ENCODE measurements around the gene CDKN2D.

CDKN2D gene

GRCh38 chr19:10520652-10521318, 48.0 kb downstream of the CDKN2D start:
- DNase-seq (ENCODE audit: low read depth) = no peak

GRCh38 chr19:10519421-10519820, 49.4 kb downstream of the CDKN2D start:
- DNase-seq (ENCODE audit: low read depth) = no peak

GRCh38 chr19:10518444-10519361, 50.1 kb downstream of the CDKN2D start:
- no peak for DNase-seq (ENCODE audit: low read depth)

GRCh38 chr19:10517760-10518443, 50.9 kb downstream of the CDKN2D start:
- DNase-seq (ENCODE audit: low read depth) = no peak

- DNase-seq (ENCODE audit: low read depth) = no peak
Measured at GRCh38 chr19:10517361-10517759, 51.4 kb downstream of the CDKN2D start, which contains the start of gene S1PR5. S1PR5 (minus strand) TSS chr19:10517447; CDS start chr19:10515011, 2,436 bp downstream.

- DNase-seq (ENCODE audit: low read depth) = no peak
Measured at GRCh38 chr19:10516671-10517286, 52.0 kb downstream of the CDKN2D start.
